ENCODE data around the gene PAPSS1.

- TF ChIP-seq POLR2AphosphoS5 (IDR thresholded peaks at IDR 0.05) (no peak), REST (IDR thresholded peaks at IDR 0.05; ENCODE audit: borderline replicate concordance) (no peak), RAD21 (conservative IDR thresholded peaks at IDR 0.05) (no peak), CTCF (IDR thresholded peaks at IDR 0.05; ENCODE audit: poor library complexity, severe bottlenecking) (no peak), MXI1 (conservative IDR thresholded peaks at IDR 0.05; ENCODE audit: poor library complexity, severe bottlenecking) (no peak)
Measured at GRCh38 chr4:107742196-107742595, 22.2 kb upstream of the PAPSS1 start.

Measured in neural cell (in vitro differentiated cells).